GM23338 (cell line): ENCODE measurements around the gene MYLK4. TPM values are rescaled to one million over a fixed set of nuclear protein-coding genes. Genes with fewer than 3 reads are reported as not detected.

Source experiments
- ATAC-seq: fragments of 200-7000 bp; cut with Tn5 transposase; 3 replicates; pipeline ENCODE4 v1.9.1; 2020
- DNase-seq: peaks from one replicate; pipeline ENCODE4 v3.0.0-alpha.2; 2015; ENCODE audit warnings: low spot score
- H2AFZ ChIP-seq: fragments of 200-600 bp; sonication (generic); 2 replicates; pipeline ENCODE4 v1.8.0; 2016; ENCODE audit warnings: antibody characterized with exemption, mild to moderate bottlenecking, moderate library complexity
- H3F3A ChIP-seq: fragments of 200-600 bp; sonication (generic); replicated peaks from 2 replicates; pipeline ENCODE4 v1.8.0; 2017; ENCODE audit warnings: antibody characterized with exemption, mixed run types, low read depth
- H3K27ac ChIP-seq: fragments of 200-600 bp; sonication (generic); 2 replicates; pipeline ENCODE4 v1.6.1; 2016; ENCODE audit warnings: low read depth
- H3K27me3 ChIP-seq: fragments of 200-600 bp; sonication (generic); 2 replicates; pipeline ENCODE4 v1.8.0; 2016; ENCODE audit warnings: mild to moderate bottlenecking, mixed run types, moderate library complexity; ENCODE audit not compliant: insufficient read depth
- H3K36me3 ChIP-seq: fragments of 200-600 bp; sonication (generic); 2 replicates; pipeline ENCODE4 v1.8.0; 2016; ENCODE audit warnings: mild to moderate bottlenecking; ENCODE audit not compliant: insufficient read depth
- H3K4me1 ChIP-seq: fragments of 200-600 bp; sonication (generic); 2 replicates; pipeline ENCODE4 v1.8.0; 2016; ENCODE audit warnings: mild to moderate bottlenecking, moderate library complexity; ENCODE audit not compliant: insufficient read depth
- H3K4me2 ChIP-seq: fragments of 200-600 bp; sonication (generic); 2 replicates; pipeline ENCODE4 v1.7.1; 2017; ENCODE audit warnings: mixed run types
- H3K4me3 ChIP-seq: fragments of 200-600 bp; sonication (generic); 2 replicates; pipeline ENCODE4 v1.6.1; 2016; ENCODE audit warnings: mixed run types
- H3K79me2 ChIP-seq: fragments of 200-600 bp; sonication (generic); replicated peaks from 2 replicates; pipeline ENCODE4 v1.8.0; 2017; ENCODE audit warnings: mild to moderate bottlenecking; ENCODE audit not compliant: insufficient read depth
- H3K9me2 ChIP-seq: fragments of 200-600 bp; sonication (generic); 2 replicates; pipeline ENCODE4 v1.8.0; 2017; ENCODE audit not compliant: insufficient read depth
- H4K20me1 ChIP-seq: fragments of 200-600 bp; sonication (generic); replicated peaks from 2 replicates; pipeline ENCODE4 v1.8.0; 2017; ENCODE audit warnings: mild to moderate bottlenecking; ENCODE audit not compliant: insufficient read depth
- H3K27ac Mint-ChIP-seq: 2 replicates; pipeline ENCODE4 v1.8.0; 2020; ENCODE audit warnings: inconsistent platforms, mild to moderate bottlenecking, moderate library complexity, mixed read lengths
- H3K27me3 Mint-ChIP-seq: 3 replicates; pipeline ENCODE4 v1.8.0; 2022; ENCODE audit warnings: low read depth, mild to moderate bottlenecking, moderate library complexity, mixed read lengths, inconsistent platforms; ENCODE audit not compliant: insufficient read depth, poor library complexity
- H3K36me3 Mint-ChIP-seq: 3 replicates; pipeline ENCODE4 v1.8.0; 2021; ENCODE audit warnings: low read depth, mild to moderate bottlenecking, inconsistent platforms, moderate library complexity, mixed read lengths
- H3K4me1 Mint-ChIP-seq: 3 replicates; pipeline ENCODE4 v1.8.0; 2020; ENCODE audit warnings: mild to moderate bottlenecking, inconsistent platforms, mixed read lengths
- H3K4me3 Mint-ChIP-seq: 3 replicates; pipeline ENCODE4 v1.8.0; 2021; ENCODE audit warnings: moderate library complexity, mild to moderate bottlenecking, inconsistent platforms, mixed read lengths
- H3K9me3 Mint-ChIP-seq: 3 replicates; pipeline ENCODE4 v1.8.0; 2020; ENCODE audit warnings: moderate library complexity, mild to moderate bottlenecking, inconsistent platforms, mixed read lengths
- CREB1 ChIP-seq: fragments of 250-450 bp; sonication (Bioruptor Pico); IDR thresholded peaks from 2 replicates; pipeline ENCODE4 v1.5.0; 2020; ENCODE audit warnings: low read depth, mild to moderate bottlenecking, moderate library complexity
- EZH2 ChIP-seq: fragments of 200-600 bp; sonication (generic); IDR thresholded peaks from one replicate; pipeline ENCODE4 v1.8.0; 2017; ENCODE audit warnings: antibody characterized with exemption, mild to moderate bottlenecking, low read depth; ENCODE audit not compliant: unreplicated experiment
- NANOG ChIP-seq: IDR thresholded peaks from 2 replicates; pipeline ENCODE4 v1.6.1; 2016; ENCODE audit warnings: antibody characterized with exemption, borderline replicate concordance
- POLR2AphosphoS5 ChIP-seq: IDR thresholded peaks from 2 replicates; pipeline ENCODE4 v1.6.1; 2016; ENCODE audit warnings: antibody characterized with exemption, low read depth
- STAT1 ChIP-seq: IDR thresholded peaks from one replicate; pipeline ENCODE4 v1.6.1; 2016; ENCODE audit warnings: antibody characterized with exemption; ENCODE audit not compliant: unreplicated experiment
- ZNF114 ChIP-seq: fragments of 250-450 bp; sonication (Bioruptor Pico); IDR thresholded peaks from 2 replicates; pipeline ENCODE4 v1.5.0; 2020; ENCODE audit warnings: mild to moderate bottlenecking, moderate library complexity
- ZNF331 ChIP-seq: fragments of 250-450 bp; sonication (Bioruptor Pico); IDR thresholded peaks from 2 replicates; pipeline ENCODE4 v1.5.0; 2020; ENCODE audit warnings: low read depth, mild to moderate bottlenecking, moderate library complexity
- polyA plus RNA-seq: library from polyadenylated mRNA; unstranded; fragments of >200 nt; fragmentation: Nextera tagmentation; extraction: Ambion mirVana; gene quantifications from 2 replicates; pipeline ENCODE4 v1.2.1, GENCODE V29; 2016
- total RNA-seq: library from RNA; depleted of rRNA; stranded (reverse); fragments of >200 nt; shearing (Covaris generic); gene quantifications from 2 replicates; pipeline ENCODE4 v1.2.3, GENCODE V29; 2014
- TF ChIP-seq, protein P1 (sequence below): IDR thresholded peaks from one replicate; pipeline ENCODE4 v1.6.1; 2018; ENCODE audit warnings: antibody characterized with exemption; ENCODE audit not compliant: unreplicated experiment
- TF ChIP-seq, protein P2 (sequence below), 2 experiments: fragments of 200-600 bp in 1 of 2; sonication (generic) in 1 of 2; conservative IDR thresholded peaks; 2 replicates each; pipeline versions ENCODE4 v1.5.1 to v1.6.1; 2016 to 2017; ENCODE audit warnings: antibody characterized with exemption in 2 of 2, low read depth in 2 of 2, mild to moderate bottlenecking in 2 of 2, moderate library complexity in 1 of 2

The MYLK4 gene
- total and polyA plus RNA-seq, 2 experiments from 2014 or later: 0.03 to 0.17 TPM

DNA sequence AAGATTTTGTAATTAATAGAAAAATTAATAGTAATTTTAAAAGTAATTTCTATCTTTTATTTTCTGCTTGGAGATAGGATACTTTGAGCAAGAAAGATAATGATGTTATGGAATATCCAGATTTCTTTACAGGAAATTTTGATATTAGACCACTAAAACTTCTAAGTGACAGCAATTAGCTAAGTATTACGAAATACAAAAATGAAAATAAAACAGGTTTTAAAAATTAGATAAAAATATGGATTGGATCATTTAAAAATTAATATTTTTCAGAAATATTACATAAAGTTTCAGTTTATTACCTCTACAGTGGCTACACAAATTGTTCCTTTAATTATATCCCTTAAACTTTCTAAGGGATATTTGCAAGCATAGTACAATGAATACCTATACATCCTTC lies 4.2 kb upstream of the MYLK4 start:
- no peaks in the 10 kb centered on the region for H3K9me3 Mint-ChIP-seq
- DNase-seq: no peak
- H3K27me3 ChIP-seq: no peaks in the 10 kb centered on the region
- ATAC-seq: no peak
- H3K4me3 Mint-ChIP-seq: no peak overlapping the region
- H3K79me2 ChIP-seq: no peaks in the 10 kb centered on the region
- no peak overlapping the region for H3K27ac ChIP-seq
- no peaks in the 10 kb centered on the region for H3F3A ChIP-seq
- peaks cover 2% of the 10 kb centered on the region for H3K27me3 Mint-ChIP-seq
- no peak overlapping the region for H3K4me2 ChIP-seq
- H3K9me2 ChIP-seq: no peaks in the 10 kb centered on the region
- H3K4me3 ChIP-seq: no peak overlapping the region
- H3K4me1 ChIP-seq: no peaks in the 10 kb centered on the region
- H3K36me3 Mint-ChIP-seq: no peaks in the 10 kb centered on the region
- TF ChIP-seq POLR2AphosphoS5: no peak
- TF ChIP-seq EZH2: no peak
- H4K20me1 ChIP-seq: no peaks in the 10 kb centered on the region
- H3K4me1 Mint-ChIP-seq: no peaks in the 10 kb centered on the region
- no peak overlapping the region for H3K27ac Mint-ChIP-seq
- H3K36me3 ChIP-seq: no peaks in the 10 kb centered on the region
- no peak overlapping the region for H2AFZ ChIP-seq

DNA sequence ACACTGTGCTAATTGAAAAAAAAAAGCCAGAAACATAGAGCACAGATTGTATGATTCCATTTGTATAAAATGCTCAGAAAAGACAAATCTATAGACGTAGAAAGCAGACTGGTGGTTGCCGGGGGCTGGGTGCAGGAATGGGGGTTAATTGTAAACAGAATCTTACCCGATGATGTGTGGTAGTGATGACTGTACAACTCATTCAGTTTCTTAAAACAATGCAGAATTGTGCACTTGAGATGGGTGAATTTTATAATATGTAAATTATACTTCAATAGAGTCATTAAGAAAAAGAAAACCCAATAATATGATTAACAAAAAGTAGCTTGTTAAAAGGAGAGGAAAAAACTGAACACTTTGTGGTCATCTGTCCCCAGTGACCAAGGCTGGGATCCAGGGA lies 3.7 kb upstream of the MYLK4 start:
- ATAC-seq (no peak), DNase-seq (no peak)
- Histone ChIP-seq H3K27me3 (no peaks in the 10 kb centered on the region), H3K4me3 (no peak overlapping the region), H4K20me1 (no peaks in the 10 kb centered on the region), H3F3A (no peaks in the 10 kb centered on the region), H3K4me1 (no peaks in the 10 kb centered on the region), H2AFZ (no peak overlapping the region), H3K27ac (no peak overlapping the region), H3K9me2 (no peaks in the 10 kb centered on the region), H3K4me2 (no peak overlapping the region), H3K36me3 (no peaks in the 10 kb centered on the region), H3K79me2 (no peaks in the 10 kb centered on the region)
- Mint-ChIP-seq H3K9me3 (no peaks in the 10 kb centered on the region), H3K27me3 (peaks cover 2% of the 10 kb centered on the region), H3K4me3 (no peak overlapping the region), H3K4me1 (peaks cover 2% of the 10 kb centered on the region; the same call in 2 of the 3 replicates), H3K36me3 (no peaks in the 10 kb centered on the region), H3K27ac (no peak overlapping the region)
- TF ChIP-seq POLR2AphosphoS5 (no peak), NANOG (no peak), CREB1 (CRISPR knock-in tag) (no peak)
- TF ChIP-seq, protein P1, sequence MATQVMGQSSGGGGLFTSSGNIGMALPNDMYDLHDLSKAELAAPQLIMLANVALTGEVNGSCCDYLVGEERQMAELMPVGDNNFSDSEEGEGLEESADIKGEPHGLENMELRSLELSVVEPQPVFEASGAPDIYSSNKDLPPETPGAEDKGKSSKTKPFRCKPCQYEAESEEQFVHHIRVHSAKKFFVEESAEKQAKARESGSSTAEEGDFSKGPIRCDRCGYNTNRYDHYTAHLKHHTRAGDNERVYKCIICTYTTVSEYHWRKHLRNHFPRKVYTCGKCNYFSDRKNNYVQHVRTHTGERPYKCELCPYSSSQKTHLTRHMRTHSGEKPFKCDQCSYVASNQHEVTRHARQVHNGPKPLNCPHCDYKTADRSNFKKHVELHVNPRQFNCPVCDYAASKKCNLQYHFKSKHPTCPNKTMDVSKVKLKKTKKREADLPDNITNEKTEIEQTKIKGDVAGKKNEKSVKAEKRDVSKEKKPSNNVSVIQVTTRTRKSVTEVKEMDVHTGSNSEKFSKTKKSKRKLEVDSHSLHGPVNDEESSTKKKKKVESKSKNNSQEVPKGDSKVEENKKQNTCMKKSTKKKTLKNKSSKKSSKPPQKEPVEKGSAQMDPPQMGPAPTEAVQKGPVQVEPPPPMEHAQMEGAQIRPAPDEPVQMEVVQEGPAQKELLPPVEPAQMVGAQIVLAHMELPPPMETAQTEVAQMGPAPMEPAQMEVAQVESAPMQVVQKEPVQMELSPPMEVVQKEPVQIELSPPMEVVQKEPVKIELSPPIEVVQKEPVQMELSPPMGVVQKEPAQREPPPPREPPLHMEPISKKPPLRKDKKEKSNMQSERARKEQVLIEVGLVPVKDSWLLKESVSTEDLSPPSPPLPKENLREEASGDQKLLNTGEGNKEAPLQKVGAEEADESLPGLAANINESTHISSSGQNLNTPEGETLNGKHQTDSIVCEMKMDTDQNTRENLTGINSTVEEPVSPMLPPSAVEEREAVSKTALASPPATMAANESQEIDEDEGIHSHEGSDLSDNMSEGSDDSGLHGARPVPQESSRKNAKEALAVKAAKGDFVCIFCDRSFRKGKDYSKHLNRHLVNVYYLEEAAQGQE: no peak

DNA sequence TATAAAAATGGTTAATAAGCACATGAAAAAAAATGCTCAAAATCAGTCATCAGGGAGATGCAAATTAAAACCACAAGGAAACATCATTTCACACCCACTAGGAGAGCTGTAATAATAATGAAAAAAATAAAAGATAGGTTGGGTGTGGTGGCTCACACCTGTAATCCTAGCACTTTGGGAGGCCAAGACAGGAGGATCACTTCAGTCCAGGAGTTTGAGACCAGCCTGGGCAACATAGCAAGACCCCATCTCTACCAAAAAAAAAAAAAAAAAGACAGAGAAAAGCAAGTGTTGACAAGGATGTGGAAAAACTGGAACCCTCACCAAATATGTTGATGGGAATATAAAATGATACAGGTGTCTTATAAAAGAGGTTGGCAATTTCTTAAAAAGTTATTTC lies 3.0 kb upstream of the MYLK4 start:
- Histone ChIP-seq H3K27ac (no peak overlapping the region), H4K20me1 (no peaks in the 10 kb centered on the region), H3K4me3 (no peak overlapping the region), H3K27me3 (no peaks in the 10 kb centered on the region), H3K9me2 (no peaks in the 10 kb centered on the region), H3K4me2 (no peak overlapping the region), H3K36me3 (no peaks in the 10 kb centered on the region), H3F3A (no peaks in the 10 kb centered on the region), H3K79me2 (no peaks in the 10 kb centered on the region), H3K4me1 (no peaks in the 10 kb centered on the region), H2AFZ (no peak overlapping the region)
- H3K27me3 Mint-ChIP-seq: peaks cover 2% of the 10 kb centered on the region
- H3K4me3 Mint-ChIP-seq: no peak overlapping the region
- DNase-seq (no peak), ATAC-seq (no peak)
- H3K4me1 Mint-ChIP-seq: peaks cover 2% of the 10 kb centered on the region; the same call in 2 of the 3 replicates
- no peaks in the 10 kb centered on the region for H3K9me3 Mint-ChIP-seq
- H3K36me3 Mint-ChIP-seq: no peaks in the 10 kb centered on the region
- H3K27ac Mint-ChIP-seq: no peak overlapping the region
- TF ChIP-seq, protein P1: no peak
- TF ChIP-seq ZNF114 (CRISPR knock-in tag) (no peak), STAT1 (no peak), ZNF331 (CRISPR knock-in tag) (no peak)
- TF ChIP-seq, protein P2, sequence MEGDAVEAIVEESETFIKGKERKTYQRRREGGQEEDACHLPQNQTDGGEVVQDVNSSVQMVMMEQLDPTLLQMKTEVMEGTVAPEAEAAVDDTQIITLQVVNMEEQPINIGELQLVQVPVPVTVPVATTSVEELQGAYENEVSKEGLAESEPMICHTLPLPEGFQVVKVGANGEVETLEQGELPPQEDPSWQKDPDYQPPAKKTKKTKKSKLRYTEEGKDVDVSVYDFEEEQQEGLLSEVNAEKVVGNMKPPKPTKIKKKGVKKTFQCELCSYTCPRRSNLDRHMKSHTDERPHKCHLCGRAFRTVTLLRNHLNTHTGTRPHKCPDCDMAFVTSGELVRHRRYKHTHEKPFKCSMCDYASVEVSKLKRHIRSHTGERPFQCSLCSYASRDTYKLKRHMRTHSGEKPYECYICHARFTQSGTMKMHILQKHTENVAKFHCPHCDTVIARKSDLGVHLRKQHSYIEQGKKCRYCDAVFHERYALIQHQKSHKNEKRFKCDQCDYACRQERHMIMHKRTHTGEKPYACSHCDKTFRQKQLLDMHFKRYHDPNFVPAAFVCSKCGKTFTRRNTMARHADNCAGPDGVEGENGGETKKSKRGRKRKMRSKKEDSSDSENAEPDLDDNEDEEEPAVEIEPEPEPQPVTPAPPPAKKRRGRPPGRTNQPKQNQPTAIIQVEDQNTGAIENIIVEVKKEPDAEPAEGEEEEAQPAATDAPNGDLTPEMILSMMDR (conservative IDR thresholded peaks at IDR 0.05; ENCODE audit: low read depth in 2 of 2): no peak
